ENCODE measurements around the gene KHK. TPM values are rescaled to one million over a fixed set of nuclear protein-coding genes. Genes with fewer than 3 reads are reported as not detected.
A peak's percentile ranks its signal among the peaks of the same experiment; 100 is the strongest.

Gene KHK
- total RNA-seq, 1 donor: 0.36 TPM

GRCh38 chr2:27133195-27133875 is 46.8 kb downstream of the KHK start:
- Histone ChIP-seq H3K9me3 (ENCODE audit: low read depth, low read length) (no peaks in the 10 kb centered on the region), H4K20me1 (ENCODE audit: insufficient read depth, low read length) (peaks cover 26% of the 10 kb centered on the region), H3K36me3 (ENCODE audit: insufficient read depth, low read length) (peaks cover 32% of the 10 kb centered on the region), H3K4me3 (ENCODE audit: insufficient read depth, low read length) (peak overlapping the region; percentile 99), H3K27me3 (ENCODE audit: insufficient read depth, low read length) (no peaks in the 10 kb centered on the region), H3K79me2 (ENCODE audit: insufficient read depth, low read length) (peaks cover 22% of the 10 kb centered on the region), H3K4me1 (ENCODE audit: insufficient read depth, low read length) (peaks cover 8% of the 10 kb centered on the region), H3K27ac (ENCODE audit: low read depth, low read length) (peak overlapping the region; percentile 11), H2AFZ (ENCODE audit: low read length) (no peak overlapping the region), H3K4me2 (ENCODE audit: insufficient read depth, low read length) (peak overlapping the region; percentile 88)
- TF ChIP-seq, protein P1, sequence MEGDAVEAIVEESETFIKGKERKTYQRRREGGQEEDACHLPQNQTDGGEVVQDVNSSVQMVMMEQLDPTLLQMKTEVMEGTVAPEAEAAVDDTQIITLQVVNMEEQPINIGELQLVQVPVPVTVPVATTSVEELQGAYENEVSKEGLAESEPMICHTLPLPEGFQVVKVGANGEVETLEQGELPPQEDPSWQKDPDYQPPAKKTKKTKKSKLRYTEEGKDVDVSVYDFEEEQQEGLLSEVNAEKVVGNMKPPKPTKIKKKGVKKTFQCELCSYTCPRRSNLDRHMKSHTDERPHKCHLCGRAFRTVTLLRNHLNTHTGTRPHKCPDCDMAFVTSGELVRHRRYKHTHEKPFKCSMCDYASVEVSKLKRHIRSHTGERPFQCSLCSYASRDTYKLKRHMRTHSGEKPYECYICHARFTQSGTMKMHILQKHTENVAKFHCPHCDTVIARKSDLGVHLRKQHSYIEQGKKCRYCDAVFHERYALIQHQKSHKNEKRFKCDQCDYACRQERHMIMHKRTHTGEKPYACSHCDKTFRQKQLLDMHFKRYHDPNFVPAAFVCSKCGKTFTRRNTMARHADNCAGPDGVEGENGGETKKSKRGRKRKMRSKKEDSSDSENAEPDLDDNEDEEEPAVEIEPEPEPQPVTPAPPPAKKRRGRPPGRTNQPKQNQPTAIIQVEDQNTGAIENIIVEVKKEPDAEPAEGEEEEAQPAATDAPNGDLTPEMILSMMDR (IDR thresholded peaks at IDR 0.05; ENCODE audit: extremely low read depth, low read depth, low read length): no peak
- no peak for DNase-seq (ENCODE audit: insufficient read length, low spot score, missing footprints)

DNA sequence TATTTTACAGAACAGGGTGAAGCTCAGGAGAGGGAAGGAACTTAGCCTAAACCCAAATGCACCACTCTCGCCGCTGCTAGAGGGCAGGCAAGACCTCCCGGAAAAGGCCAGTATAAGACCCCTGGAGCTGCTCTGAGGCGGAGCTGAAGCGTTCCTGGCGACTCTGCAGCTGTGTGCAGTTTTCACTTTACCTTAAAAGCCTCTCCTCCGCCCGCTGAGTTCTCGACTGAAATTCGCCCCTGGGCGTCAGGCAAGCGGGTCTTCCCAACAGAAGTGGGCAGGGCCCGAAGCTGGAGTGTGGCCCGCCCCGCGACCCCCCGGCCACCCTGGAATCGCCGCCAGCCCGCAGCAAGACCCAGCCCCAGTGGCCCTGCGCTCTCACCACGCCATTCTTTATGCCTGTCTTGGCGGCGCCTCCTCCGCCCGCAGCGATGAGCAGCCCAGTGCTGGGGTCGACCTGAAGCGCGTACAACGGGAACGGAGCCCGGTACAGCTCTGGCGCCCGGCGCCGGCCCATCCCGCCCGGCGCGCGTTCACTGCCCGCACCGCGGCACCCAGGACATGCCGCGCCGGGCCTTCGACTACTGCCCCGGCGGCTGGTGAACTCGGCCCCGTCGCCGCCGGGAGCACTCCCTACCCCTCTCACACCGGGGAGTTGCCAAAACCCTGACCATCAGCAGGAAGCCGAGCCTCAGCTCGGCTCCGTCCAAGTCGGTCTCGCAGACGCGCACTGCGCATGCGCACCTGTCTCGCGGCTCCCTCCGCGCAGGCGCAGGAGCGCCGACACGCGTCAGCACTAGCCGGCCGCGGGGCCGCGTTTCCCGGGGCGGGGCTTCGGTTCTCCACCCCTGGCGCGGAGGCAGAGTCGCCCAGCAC is 47.6 kb downstream of the KHK start, which contains the start of gene PREB:
Gene PREB (minus strand): TSS at position 732 of the 876 bp plus-strand sequence. CDS start 215 bp downstream, at position 517.
- peak within 1 kb of the TSS; percentile 89 for H2AFZ ChIP-seq (ENCODE audit: low read length)
- peaks cover 26% of the 10 kb centered on the region for H4K20me1 ChIP-seq (ENCODE audit: insufficient read depth, low read length)
- peaks cover 32% of the 10 kb centered on the region for H3K36me3 ChIP-seq (ENCODE audit: insufficient read depth, low read length)
- H3K9me3 ChIP-seq (ENCODE audit: low read depth, low read length): no peaks in the 10 kb centered on the region
- H3K27ac ChIP-seq (ENCODE audit: low read depth, low read length): peak within 1 kb of the TSS; percentile 80
- peaks cover 22% of the 10 kb centered on the region for H3K79me2 ChIP-seq (ENCODE audit: insufficient read depth, low read length)
- H3K4me1 ChIP-seq (ENCODE audit: insufficient read depth, low read length): peaks cover 8% of the 10 kb centered on the region
- peak within 1 kb of the TSS; percentile 88 for H3K4me2 ChIP-seq (ENCODE audit: insufficient read depth, low read length)
- H3K27me3 ChIP-seq (ENCODE audit: insufficient read depth, low read length): peaks cover under 1% of the 10 kb centered on the region
- peak; percentile 100 for DNase-seq (ENCODE audit: insufficient read length, low spot score, missing footprints)
- peak within 1 kb of the TSS; percentile 99 for H3K4me3 ChIP-seq (ENCODE audit: insufficient read depth, low read length)
- TF ChIP-seq, protein P1 (IDR thresholded peaks at IDR 0.05; ENCODE audit: extremely low read depth, low read depth, low read length): peak; percentile 50

GRCh38 chr2:27134781-27135477 is 48.4 kb downstream of the KHK start:
- TF ChIP-seq, protein P1 (IDR thresholded peaks at IDR 0.05; ENCODE audit: extremely low read depth, low read depth, low read length): no peak
- H3K27ac ChIP-seq (ENCODE audit: low read depth, low read length): no peak overlapping the region
- DNase-seq (ENCODE audit: insufficient read length, low spot score, missing footprints): no peak
- H3K4me2 ChIP-seq (ENCODE audit: insufficient read depth, low read length): peak overlapping the region; percentile 73
- peaks cover 8% of the 10 kb centered on the region for H3K27me3 ChIP-seq (ENCODE audit: insufficient read depth, low read length)
- H4K20me1 ChIP-seq (ENCODE audit: insufficient read depth, low read length): peaks cover 26% of the 10 kb centered on the region
- H3K4me3 ChIP-seq (ENCODE audit: insufficient read depth, low read length): peak overlapping the region; percentile 99
- peaks cover 8% of the 10 kb centered on the region for H3K4me1 ChIP-seq (ENCODE audit: insufficient read depth, low read length)
- H3K79me2 ChIP-seq (ENCODE audit: insufficient read depth, low read length): peaks cover 22% of the 10 kb centered on the region
- no peaks in the 10 kb centered on the region for H3K9me3 ChIP-seq (ENCODE audit: low read depth, low read length)
- peaks cover 25% of the 10 kb centered on the region for H3K36me3 ChIP-seq (ENCODE audit: insufficient read depth, low read length)
- peak overlapping the region; percentile 88 for H2AFZ ChIP-seq (ENCODE audit: low read length)

All from osteoblast (primary cell).